ENCODE measurements around the gene DYNLT2. TPM values are rescaled to one million over a fixed set of nuclear protein-coding genes. Genes with fewer than 3 reads are reported as not detected.

DYNLT2 gene, protein sequence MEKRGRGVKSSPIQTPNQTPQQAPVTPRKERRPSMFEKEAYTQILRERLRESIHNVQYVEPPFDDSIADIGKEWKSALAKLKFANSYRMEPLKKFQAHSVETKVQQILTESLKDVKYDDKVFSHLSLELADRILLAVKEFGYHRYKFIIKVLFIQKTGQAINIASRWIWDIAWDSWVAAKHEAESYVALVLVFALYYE
- 2.8 TPM in 2 replicates for total RNA-seq
- long read RNA-seq, transcript TCTE3-202 (1 exons, 2,078 nt) = major isoform, 11 of 11 reads
- long read RNA-seq, partial matches to known transcripts = 0 of 11 reads
- long read RNA-seq, other reads (novel, unspliced or antisense) = 0 of 11 reads

DNA sequence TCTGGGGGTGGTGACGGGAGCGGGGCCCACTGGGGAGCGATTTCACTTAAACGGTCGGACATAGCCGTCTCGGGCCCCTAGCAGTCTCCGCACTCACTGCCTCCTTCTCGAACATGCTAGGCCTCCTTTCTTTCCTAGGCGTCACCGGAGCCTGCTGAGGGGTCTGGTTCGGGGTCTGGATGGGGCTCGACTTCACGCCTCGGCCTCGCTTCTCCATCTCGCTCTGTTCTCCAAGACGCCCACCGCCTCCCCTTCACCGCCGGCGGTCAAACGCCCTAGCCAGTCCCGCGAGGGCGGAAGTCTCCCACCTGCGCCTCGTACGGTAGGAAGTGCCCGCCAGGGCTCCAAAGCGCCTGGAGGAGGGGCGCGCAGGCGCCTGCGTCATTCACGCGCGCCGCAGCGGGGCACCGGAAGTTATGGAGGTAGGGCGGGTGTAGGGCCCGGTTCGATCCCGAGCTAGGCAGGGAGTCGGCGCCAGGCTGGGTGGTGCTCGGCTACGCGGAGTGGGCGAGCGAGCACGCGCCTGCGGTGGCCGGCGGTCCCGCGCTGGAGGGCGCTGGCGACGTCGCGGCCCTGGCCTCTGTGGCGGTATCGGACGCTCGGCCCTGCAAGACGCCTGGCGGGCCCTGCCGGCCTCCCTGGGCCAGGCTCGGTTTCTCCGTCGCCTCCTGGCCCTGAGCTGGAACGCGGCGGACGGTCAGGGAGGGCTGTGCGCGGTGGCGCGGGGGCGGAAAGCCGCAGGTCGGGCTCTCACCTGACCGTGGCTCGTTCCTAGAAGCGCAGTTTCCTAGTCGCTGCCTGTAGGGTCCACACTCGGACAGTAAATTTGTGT lies at the start of gene DYNLT2, which contains the start of gene ERMARD:
Gene DYNLT2 (minus strand): TSS at position 331 of the 832 bp plus-strand sequence. CDS start 114 bp downstream, at position 217.
Gene ERMARD (plus strand): TSS at position 381 of the 832 bp plus-strand sequence. CDS start 36 bp downstream, at position 417.
- TF ChIP-seq, protein P1, sequence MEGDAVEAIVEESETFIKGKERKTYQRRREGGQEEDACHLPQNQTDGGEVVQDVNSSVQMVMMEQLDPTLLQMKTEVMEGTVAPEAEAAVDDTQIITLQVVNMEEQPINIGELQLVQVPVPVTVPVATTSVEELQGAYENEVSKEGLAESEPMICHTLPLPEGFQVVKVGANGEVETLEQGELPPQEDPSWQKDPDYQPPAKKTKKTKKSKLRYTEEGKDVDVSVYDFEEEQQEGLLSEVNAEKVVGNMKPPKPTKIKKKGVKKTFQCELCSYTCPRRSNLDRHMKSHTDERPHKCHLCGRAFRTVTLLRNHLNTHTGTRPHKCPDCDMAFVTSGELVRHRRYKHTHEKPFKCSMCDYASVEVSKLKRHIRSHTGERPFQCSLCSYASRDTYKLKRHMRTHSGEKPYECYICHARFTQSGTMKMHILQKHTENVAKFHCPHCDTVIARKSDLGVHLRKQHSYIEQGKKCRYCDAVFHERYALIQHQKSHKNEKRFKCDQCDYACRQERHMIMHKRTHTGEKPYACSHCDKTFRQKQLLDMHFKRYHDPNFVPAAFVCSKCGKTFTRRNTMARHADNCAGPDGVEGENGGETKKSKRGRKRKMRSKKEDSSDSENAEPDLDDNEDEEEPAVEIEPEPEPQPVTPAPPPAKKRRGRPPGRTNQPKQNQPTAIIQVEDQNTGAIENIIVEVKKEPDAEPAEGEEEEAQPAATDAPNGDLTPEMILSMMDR (conservative IDR thresholded peaks at IDR 0.05) = peak; percentile 24
- peak; percentile 87 for DNase-seq (ENCODE audit: low read depth, low spot score)
- peaks cover 7% of the 10 kb centered on the region for H3K36me3 Mint-ChIP-seq (ENCODE audit: low read depth)
- no peaks in the 10 kb centered on the region for H3K27me3 Mint-ChIP-seq (ENCODE audit: low read depth)
- peak within 1 kb of the TSS; percentile 99 for H3K27ac Mint-ChIP-seq (ENCODE audit: unreplicated experiment)
- H3K9me3 Mint-ChIP-seq = no peaks in the 10 kb centered on the region
- peaks cover 36% of the 10 kb centered on the region for H3K4me1 Mint-ChIP-seq
- H3K4me3 Mint-ChIP-seq = peak within 1 kb of the TSS; percentile 99

DNA sequence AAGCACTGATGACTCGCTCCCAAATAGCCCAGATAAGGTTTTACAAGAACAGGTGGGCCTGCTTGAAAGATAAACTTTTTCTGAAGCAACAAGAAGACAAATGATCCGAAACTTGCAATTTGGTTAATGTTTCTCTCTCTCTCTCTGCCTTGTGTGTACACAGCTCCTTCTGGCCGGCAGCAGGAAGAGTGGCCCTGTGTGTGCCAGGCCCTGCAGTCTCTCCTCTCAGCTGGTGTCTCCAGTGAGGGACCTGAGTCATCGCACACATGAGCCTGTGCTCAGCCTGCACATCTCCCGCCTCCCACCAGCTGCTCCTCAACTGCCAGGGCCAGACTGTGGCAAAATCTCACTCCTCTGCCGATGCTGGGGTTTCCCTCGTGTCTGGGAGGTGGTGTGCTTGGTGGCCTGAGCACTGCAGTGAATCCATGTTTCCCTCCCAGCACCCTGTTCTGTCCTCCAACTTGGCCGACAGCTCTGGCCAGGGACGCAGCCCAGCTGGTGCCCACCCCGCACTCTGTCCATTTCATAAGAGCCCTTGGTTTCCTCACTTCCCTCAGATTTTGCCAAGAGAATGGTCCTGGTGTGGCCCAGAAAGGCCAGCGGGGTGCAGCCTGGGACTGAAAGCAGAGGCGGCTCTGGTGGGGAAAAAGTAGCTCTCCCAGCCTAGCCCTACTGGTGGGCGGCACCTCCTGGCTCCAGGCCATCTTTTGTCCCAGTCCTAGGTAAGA lies 49.5 kb upstream of the DYNLT2 start:
- peaks cover 22% of the 10 kb centered on the region for H3K27me3 Mint-ChIP-seq (ENCODE audit: low read depth)

DNA sequence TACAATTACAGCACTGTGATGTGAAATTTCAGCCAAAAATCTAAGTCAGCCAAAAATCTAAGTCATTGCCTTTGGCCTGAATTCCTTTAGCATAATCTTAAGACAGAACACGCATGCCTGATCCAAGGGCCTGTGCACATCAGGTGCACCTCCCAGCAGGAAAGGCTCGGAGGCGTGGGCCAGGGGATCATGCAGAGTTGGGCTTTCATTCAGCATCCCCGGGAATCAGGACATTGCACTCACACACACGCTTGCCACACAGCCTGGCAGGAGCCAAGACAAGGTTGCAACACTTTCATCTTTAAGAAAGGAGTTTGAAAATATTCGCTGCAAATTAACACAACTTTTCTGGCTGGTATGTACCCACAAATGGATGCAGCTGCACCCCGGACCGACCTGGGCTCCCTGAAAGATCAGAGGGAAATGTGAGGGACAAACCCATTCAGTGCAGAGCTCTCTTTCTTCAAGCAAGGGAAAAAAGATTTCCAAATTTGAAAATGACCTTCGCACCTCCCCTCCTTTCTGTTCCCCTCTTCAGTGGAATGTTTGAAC lies 48.8 kb upstream of the DYNLT2 start:
- peaks cover 20% of the 10 kb centered on the region for H3K4me1 Mint-ChIP-seq
- DNase-seq (ENCODE audit: low read depth, low spot score) = no peak
- H3K36me3 Mint-ChIP-seq (ENCODE audit: low read depth) = no peaks in the 10 kb centered on the region
- H3K27me3 Mint-ChIP-seq (ENCODE audit: low read depth) = peaks cover 16% of the 10 kb centered on the region
- no peaks in the 10 kb centered on the region for H3K9me3 Mint-ChIP-seq
- no peak overlapping the region for H3K4me3 Mint-ChIP-seq
- no peak overlapping the region for H3K27ac Mint-ChIP-seq (ENCODE audit: unreplicated experiment)
- TF ChIP-seq, protein P1 (conservative IDR thresholded peaks at IDR 0.05) = no peak

More for the DNA sequence above, 49.5 kb upstream of the DYNLT2 start:
- DNase-seq (ENCODE audit: low read depth, low spot score) = no peak
- Mint-ChIP-seq H3K36me3 (ENCODE audit: low read depth) (no peaks in the 10 kb centered on the region), H3K4me3 (no peak overlapping the region), H3K4me1 (peaks cover 20% of the 10 kb centered on the region), H3K27ac (ENCODE audit: unreplicated experiment) (no peak overlapping the region), H3K9me3 (no peaks in the 10 kb centered on the region)
- TF ChIP-seq, protein P1 (conservative IDR thresholded peaks at IDR 0.05) = no peak

DNA sequence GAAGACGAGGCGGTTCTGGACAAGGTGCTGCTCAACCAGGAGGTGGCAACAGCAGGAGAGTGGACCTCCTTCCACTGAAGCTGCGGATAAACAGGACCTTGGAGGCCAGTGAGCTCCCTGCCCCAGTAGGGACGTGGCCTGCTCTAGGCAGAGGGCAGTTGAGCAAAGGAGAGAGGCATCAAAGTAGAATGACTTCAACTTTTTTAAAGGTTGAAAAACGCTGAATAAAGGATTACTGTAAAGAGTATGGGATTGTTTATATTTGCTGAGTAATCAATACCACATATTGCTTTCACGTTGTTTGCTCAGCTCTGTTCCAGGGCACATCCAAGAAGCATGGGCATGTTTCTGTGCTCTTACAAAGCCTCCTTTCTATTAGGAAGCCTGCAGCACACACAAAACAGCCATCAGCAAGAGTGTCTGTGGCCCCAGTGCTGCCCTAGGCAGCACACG lies 48.1 kb upstream of the DYNLT2 start:
- DNase-seq (ENCODE audit: low read depth, low spot score) = no peak
- no peak overlapping the region for H3K4me3 Mint-ChIP-seq
- peak overlapping the region; percentile 44 for H3K27ac Mint-ChIP-seq (ENCODE audit: unreplicated experiment)
- H3K4me1 Mint-ChIP-seq = peaks cover 20% of the 10 kb centered on the region
- no peaks in the 10 kb centered on the region for H3K9me3 Mint-ChIP-seq
- H3K27me3 Mint-ChIP-seq (ENCODE audit: low read depth) = peaks cover 9% of the 10 kb centered on the region
- TF ChIP-seq, protein P1 (conservative IDR thresholded peaks at IDR 0.05) = no peak
- no peaks in the 10 kb centered on the region for H3K36me3 Mint-ChIP-seq (ENCODE audit: low read depth)
